Occipital lobe (tissue), 2 donors: Measurements from ENCODE around the gene CCNB1. TPM values are rescaled to one million over a fixed set of nuclear protein-coding genes. Genes with fewer than 3 reads are reported as not detected.

Experiments used
- small RNA-seq: library from RNA; depleted of rRNA; stranded (forward); fragments of <200 nt; gene quantifications from one replicate; pipeline ENCODE3, GENCODE V24; 2014
- total RNA-seq: library from RNA; depleted of rRNA; stranded (reverse); fragments of >200 nt; gene quantifications from one replicate; pipeline ENCODE4 v1.2.3, GENCODE V29; 2014

CCNB1 gene
- total RNA-seq, 1 donor from 2014 or later = 25.0 TPM

Small RNAs within 50 kb of the gene (small RNA-seq; reads per million reads assigned to genes)
- gene SNORA50D = not detected

Other genes starting within 250 kb of the CCNB1 start
- gene SLC30A5, start 73.1 kb upstream of the CCNB1 start, total RNA-seq = 63.6 TPM
- 16.2 TPM for gene CENPH, start 22.4 kb downstream of the CCNB1 start, total RNA-seq
- 57.4 TPM for gene CDK7, start 67.7 kb downstream of the CCNB1 start, total RNA-seq
- gene CCDC125, start 165.7 kb downstream of the CCNB1 start, total RNA-seq = 9.0 TPM
- 22.0 TPM for gene AK6, start 202.4 kb downstream of the CCNB1 start, total RNA-seq
- 83.0 TPM for gene TAF9, start 202.4 kb downstream of the CCNB1 start, total RNA-seq
- gene RAD17, start 202.7 kb downstream of the CCNB1 start, total RNA-seq = 32.1 TPM
- gene MARVELD2, start 248.0 kb downstream of the CCNB1 start, total RNA-seq = 0.78 TPM